ENCODE measurements around the gene FOXE1.

Gene FOXE1

GRCh38 chr9:97853844-97854695 lies 1.0 kb downstream of the FOXE1 start:
- H3K36me3 ChIP-seq (ENCODE audit: insufficient read depth, low read length), result no peaks in the 10 kb centered on the region
- TF ChIP-seq CTCF (conservative IDR thresholded peaks at IDR 0.05; ENCODE audit: low read length) (no peak), EZH2phosphoT487 (IDR thresholded peaks at IDR 0.05; ENCODE audit: borderline replicate concordance) (no peak)
- no peak overlapping the region for H3K4me3 ChIP-seq (ENCODE audit: low read length, poor library complexity, severe bottlenecking)
- H3K27me3 ChIP-seq (ENCODE audit: insufficient read depth, low read length, poor library complexity, severe bottlenecking), result peaks cover 6% of the 10 kb centered on the region
- H3K4me2 ChIP-seq (ENCODE audit: low read depth, low read length, poor library complexity, severe bottlenecking), result no peak overlapping the region
- no peaks in the 10 kb centered on the region for H3F3A ChIP-seq (ENCODE audit: low read depth)
- no peaks in the 10 kb centered on the region for H3K9me2 ChIP-seq (replicated peaks; ENCODE audit: low read depth, low read length)
- H3K4me1 ChIP-seq (ENCODE audit: insufficient read depth, low read length, poor library complexity, severe bottlenecking), result no peaks in the 10 kb centered on the region
- no peaks in the 10 kb centered on the region for H4K20me1 ChIP-seq (ENCODE audit: insufficient read depth, low read length, poor library complexity, severe bottlenecking)
- no peak overlapping the region for H3K9ac ChIP-seq (ENCODE audit: low read depth, low read length, poor library complexity, severe bottlenecking)
- no peak overlapping the region for H2AFZ ChIP-seq (ENCODE audit: low read length)
- H3K9me3 ChIP-seq (ENCODE audit: insufficient read depth, low read depth, low read length), result no peaks in the 10 kb centered on the region
- H3K79me2 ChIP-seq (ENCODE audit: insufficient read depth, low read length), result no peaks in the 10 kb centered on the region

DNA sequence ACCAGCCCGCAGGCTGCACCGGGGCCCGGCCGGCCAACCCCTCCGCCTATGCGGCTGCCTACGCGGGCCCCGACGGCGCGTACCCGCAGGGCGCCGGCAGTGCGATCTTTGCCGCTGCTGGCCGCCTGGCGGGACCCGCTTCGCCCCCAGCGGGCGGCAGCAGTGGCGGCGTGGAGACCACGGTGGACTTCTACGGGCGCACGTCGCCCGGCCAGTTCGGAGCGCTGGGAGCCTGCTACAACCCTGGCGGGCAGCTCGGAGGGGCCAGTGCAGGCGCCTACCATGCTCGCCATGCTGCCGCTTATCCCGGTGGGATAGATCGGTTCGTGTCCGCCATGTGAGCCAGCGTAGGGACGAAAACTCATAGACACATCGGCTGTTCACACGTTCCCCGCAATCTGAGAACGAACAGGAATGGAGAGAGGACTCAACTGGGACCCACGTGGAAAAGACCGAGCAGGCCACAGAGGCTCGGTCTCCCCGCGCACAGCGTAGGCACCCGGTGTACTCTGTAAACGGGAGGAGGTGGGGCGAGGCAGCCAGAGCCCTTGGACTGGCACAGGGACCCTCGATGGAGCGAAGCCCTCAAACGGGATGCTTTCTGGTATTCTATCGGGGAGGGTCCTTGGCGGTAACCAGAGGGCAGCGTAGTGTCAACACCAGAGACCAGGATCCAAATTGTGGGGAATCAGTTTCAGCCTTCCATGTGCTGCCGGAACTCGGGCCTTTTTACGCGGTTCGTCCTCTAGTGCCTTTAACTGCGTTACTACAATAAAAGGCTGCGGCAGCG lies 1.9 kb downstream of the FOXE1 start:
- Histone ChIP-seq H2AFZ (ENCODE audit: low read length) (no peak overlapping the region), H3K9me2 (replicated peaks; ENCODE audit: low read depth, low read length) (no peaks in the 10 kb centered on the region), H3K36me3 (ENCODE audit: insufficient read depth, low read length) (no peaks in the 10 kb centered on the region), H3K27me3 (ENCODE audit: insufficient read depth, low read length, poor library complexity, severe bottlenecking) (peaks cover 6% of the 10 kb centered on the region), H4K20me1 (ENCODE audit: insufficient read depth, low read length, poor library complexity, severe bottlenecking) (no peaks in the 10 kb centered on the region), H3K9me3 (ENCODE audit: insufficient read depth, low read depth, low read length) (no peaks in the 10 kb centered on the region), H3K79me2 (ENCODE audit: insufficient read depth, low read length) (no peaks in the 10 kb centered on the region), H3K4me3 (ENCODE audit: low read length, poor library complexity, severe bottlenecking) (no peak overlapping the region), H3K4me2 (ENCODE audit: low read depth, low read length, poor library complexity, severe bottlenecking) (no peak overlapping the region), H3K4me1 (ENCODE audit: insufficient read depth, low read length, poor library complexity, severe bottlenecking) (no peaks in the 10 kb centered on the region), H3K9ac (ENCODE audit: low read depth, low read length, poor library complexity, severe bottlenecking) (no peak overlapping the region), H3F3A (ENCODE audit: low read depth) (no peaks in the 10 kb centered on the region)
- no peak for TF ChIP-seq CTCF (conservative IDR thresholded peaks at IDR 0.05; ENCODE audit: low read length)
- no peak for TF ChIP-seq EZH2phosphoT487 (IDR thresholded peaks at IDR 0.05; ENCODE audit: borderline replicate concordance)

DNA sequence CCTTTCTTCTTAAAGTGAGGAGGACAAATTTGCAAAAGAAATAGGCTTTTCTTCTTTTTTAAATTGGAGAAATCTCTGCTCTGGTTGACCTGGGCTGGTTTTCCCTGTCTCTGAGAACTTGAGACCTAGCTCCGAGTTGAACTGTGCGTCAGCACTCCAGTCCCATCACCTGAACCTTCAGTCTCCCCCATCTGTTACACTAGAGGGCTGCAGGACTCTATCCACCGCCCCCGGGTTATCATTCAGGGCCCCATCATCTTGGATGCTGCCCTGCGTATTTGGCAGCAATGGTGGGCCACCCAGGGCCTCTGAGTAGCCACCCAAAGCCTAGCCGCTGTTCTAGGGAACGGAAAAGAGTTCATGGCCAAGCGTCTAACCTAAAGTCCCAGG lies 2.5 kb downstream of the FOXE1 start:
- Histone ChIP-seq H3F3A (ENCODE audit: low read depth) (no peaks in the 10 kb centered on the region), H3K9ac (ENCODE audit: low read depth, low read length, poor library complexity, severe bottlenecking) (no peak overlapping the region), H3K27me3 (ENCODE audit: insufficient read depth, low read length, poor library complexity, severe bottlenecking) (peaks cover 6% of the 10 kb centered on the region), H3K9me2 (replicated peaks; ENCODE audit: low read depth, low read length) (no peaks in the 10 kb centered on the region), H3K79me2 (ENCODE audit: insufficient read depth, low read length) (no peaks in the 10 kb centered on the region), H3K9me3 (ENCODE audit: insufficient read depth, low read depth, low read length) (no peaks in the 10 kb centered on the region), H3K4me3 (ENCODE audit: low read length, poor library complexity, severe bottlenecking) (no peak overlapping the region), H4K20me1 (ENCODE audit: insufficient read depth, low read length, poor library complexity, severe bottlenecking) (no peaks in the 10 kb centered on the region), H2AFZ (ENCODE audit: low read length) (no peak overlapping the region), H3K36me3 (ENCODE audit: insufficient read depth, low read length) (no peaks in the 10 kb centered on the region), H3K4me1 (ENCODE audit: insufficient read depth, low read length, poor library complexity, severe bottlenecking) (no peaks in the 10 kb centered on the region), H3K4me2 (ENCODE audit: low read depth, low read length, poor library complexity, severe bottlenecking) (no peak overlapping the region)
- TF ChIP-seq EZH2phosphoT487 (IDR thresholded peaks at IDR 0.05; ENCODE audit: borderline replicate concordance), result no peak
- no peak for TF ChIP-seq CTCF (conservative IDR thresholded peaks at IDR 0.05; ENCODE audit: low read length)
